Tibial nerve (tissue), 3 donors: ENCODE data around the gene CD320.

ENCODE experiments used
- POLR2A ChIP-seq, 2 donors: fragments of 450-650 bp; IDR thresholded peaks; one replicate each; pipeline ENCODE4 v1.6.1; 2017; ENCODE audit warnings: antibody characterized with exemption in 2 of 2, mild to moderate bottlenecking in 2 of 2, moderate library complexity in 2 of 2
- TF ChIP-seq, protein P1 (sequence below), 5 experiments: fragments of 200-600 bp in 3 of 5; fragments of 450-650 bp in 2 of 5; sonication (generic) in 3 of 5; IDR thresholded peaks; one replicate each; pipeline ENCODE4 v1.5.1; 2016 to 2019; ENCODE audit warnings: antibody characterized with exemption in 5 of 5, mild to moderate bottlenecking in 3 of 5, moderate library complexity in 2 of 5

DNA sequence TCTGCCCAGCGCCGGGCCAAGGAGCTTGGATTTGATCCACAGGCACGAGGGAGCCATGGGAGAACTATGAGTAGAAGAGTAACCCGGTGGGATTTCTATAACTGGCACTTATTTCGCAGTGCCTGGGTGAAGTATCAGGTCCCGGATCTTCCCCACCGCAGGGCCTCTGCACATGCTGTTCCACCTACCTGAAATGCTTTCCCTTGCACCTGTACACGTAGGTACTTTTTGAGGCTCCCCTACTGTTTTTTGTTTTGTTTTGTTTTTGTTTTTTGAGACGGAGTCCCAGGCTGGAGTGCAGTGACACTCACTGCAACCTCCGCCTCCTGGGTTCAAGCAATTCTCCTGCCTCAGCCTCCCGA is 35.3 kb upstream of the CD320 start:
- TF ChIP-seq POLR2A (IDR thresholded peaks at IDR 0.05) = no peak
- TF ChIP-seq, protein P1, sequence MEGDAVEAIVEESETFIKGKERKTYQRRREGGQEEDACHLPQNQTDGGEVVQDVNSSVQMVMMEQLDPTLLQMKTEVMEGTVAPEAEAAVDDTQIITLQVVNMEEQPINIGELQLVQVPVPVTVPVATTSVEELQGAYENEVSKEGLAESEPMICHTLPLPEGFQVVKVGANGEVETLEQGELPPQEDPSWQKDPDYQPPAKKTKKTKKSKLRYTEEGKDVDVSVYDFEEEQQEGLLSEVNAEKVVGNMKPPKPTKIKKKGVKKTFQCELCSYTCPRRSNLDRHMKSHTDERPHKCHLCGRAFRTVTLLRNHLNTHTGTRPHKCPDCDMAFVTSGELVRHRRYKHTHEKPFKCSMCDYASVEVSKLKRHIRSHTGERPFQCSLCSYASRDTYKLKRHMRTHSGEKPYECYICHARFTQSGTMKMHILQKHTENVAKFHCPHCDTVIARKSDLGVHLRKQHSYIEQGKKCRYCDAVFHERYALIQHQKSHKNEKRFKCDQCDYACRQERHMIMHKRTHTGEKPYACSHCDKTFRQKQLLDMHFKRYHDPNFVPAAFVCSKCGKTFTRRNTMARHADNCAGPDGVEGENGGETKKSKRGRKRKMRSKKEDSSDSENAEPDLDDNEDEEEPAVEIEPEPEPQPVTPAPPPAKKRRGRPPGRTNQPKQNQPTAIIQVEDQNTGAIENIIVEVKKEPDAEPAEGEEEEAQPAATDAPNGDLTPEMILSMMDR (IDR thresholded peaks at IDR 0.05) = no peak
